ENCODE data around the gene DAAM1. TPM values are rescaled to one million over a fixed set of nuclear protein-coding genes. Genes with fewer than 3 reads are reported as not detected.

DAAM1 gene
- total RNA-seq, 1 donor from 2014 or later: 14.6 TPM

DNA sequence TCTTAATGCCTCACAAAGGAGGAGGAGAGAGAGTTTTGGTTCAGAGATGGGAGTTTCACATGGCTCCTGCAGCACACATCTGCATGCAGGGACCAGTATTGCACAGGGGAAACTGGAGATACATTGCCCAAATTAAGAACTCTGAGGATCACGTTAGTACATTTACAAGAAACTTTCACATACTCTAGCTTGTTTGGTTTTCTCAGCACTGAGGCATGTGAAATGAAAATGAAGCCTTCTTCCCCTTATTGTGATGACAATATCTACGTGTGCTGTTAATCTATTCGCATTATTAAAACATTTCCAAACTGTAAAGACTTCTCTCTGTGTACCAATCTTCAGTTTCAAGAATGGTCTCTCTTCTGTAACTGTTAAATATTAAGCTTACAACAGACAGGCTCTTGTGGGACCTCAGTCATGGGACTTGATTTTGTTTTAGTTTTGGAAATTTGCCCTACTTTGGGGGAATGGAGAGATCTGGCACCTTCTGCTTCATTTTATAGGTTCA, 124.7 kb downstream of the DAAM1 start:
- intact Hi-C loops (cut with micrococcal nuclease): no loop called here

GRCh38 chr14:59313658-59314608, 125.5 kb downstream of the DAAM1 start:
- intact Hi-C loops (cut with micrococcal nuclease): no loop called here

GRCh38 chr14:59314953-59315599, 126.6 kb downstream of the DAAM1 start:
- intact Hi-C loops (cut with micrococcal nuclease): no loop called here

- intact Hi-C loops (cut with micrococcal nuclease): no loop called here
These were observed 127.8 kb downstream of the DAAM1 start for GRCh38 chr14:59316151-59316830.

DNA sequence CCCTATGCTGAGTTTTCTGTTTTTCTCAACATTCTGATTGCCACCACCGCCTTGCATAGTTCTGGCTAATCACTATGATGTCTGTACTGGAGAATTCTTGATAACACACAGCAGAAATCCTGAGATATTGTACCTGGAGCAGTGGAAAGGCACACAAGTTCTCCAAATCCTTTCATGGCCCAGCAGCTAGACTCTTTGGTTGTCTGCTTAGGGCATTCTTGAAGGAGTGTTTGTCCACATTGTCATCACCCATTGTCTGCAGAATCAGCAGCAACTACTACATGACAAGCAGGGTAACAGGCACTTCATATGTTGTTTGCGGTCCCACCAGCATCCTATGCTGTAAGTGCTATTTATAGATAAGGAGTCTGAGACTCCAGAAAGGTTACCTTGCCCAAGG, 128.9 kb downstream of the DAAM1 start:
- intact Hi-C loops (cut with micrococcal nuclease): no loop called here

DNA sequence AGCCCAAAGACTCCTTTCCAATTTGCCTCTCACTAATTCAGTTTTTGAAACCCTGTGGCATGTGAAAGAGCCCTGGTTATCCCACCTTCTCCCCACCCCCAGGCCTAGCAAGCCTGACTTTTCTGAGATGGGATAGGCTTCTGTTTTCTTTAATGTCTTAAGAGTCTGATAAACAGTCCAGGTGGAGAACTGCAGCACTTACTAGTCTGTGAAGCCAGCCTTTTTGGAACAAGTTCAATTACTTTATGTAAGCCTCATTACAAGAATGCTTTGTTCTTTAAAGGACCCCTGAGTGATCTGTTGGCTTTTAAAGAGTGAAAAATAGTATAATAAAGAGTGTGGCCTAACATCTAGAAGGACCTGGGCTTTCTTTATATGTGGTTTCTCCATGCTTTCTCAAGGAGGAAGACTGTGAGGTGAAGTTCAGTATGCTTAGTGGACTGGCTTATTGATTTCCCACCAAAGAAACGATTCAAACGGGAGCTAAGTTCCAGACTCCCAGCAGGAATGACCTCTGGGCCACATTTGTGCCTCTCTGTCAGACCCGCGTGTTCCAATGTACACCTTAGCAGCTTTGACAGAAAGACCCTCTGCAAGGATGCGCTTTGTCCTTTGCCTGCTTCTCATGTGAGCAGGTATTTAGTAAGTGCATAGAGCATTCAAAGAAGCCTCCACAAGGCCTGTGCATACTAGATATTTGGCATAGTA, 129.5 kb downstream of the DAAM1 start:
- intact Hi-C loops (cut with micrococcal nuclease): no loop called here

DNA sequence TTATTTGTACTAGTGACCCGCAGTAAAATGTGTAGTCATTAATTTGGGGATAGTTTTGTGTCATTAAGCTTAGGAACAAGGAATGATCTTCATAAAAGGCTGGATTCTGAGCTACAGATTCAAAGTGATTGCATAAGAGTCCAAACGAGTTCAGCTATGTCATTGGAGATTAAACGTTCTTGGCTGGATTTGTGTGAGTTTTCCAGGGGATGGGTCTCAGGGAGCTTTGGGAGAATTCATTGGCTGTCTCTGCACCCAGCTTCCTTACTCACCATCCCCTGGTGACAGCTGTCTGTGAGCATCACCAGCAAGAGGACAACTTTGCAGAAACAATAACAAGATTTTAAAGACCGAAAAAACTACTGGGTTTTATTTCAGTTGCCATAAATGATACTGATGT, 130.4 kb downstream of the DAAM1 start:
- intact Hi-C loops (cut with micrococcal nuclease): no loop called here

DNA sequence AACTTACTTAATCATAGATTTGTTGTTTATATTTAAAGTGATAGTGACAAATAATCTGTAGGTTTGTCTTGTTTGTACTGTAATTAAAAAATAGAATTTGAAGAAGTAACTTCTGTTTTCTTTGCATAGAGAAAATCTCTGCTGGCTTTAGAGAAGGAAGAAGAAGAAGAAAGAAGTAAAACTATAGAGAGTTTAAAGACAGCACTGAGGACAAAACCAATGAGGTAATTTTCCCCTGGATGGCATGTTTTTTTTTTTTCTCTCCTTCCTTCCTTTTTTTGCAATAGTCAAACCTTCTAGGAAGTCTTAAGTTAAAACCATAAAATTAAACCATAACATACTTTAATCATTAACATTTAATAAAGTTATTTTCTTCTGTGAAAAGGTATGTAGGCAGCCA, 131.9 kb downstream of the DAAM1 start:
- intact Hi-C loops (cut with micrococcal nuclease): no loop called here

DNA sequence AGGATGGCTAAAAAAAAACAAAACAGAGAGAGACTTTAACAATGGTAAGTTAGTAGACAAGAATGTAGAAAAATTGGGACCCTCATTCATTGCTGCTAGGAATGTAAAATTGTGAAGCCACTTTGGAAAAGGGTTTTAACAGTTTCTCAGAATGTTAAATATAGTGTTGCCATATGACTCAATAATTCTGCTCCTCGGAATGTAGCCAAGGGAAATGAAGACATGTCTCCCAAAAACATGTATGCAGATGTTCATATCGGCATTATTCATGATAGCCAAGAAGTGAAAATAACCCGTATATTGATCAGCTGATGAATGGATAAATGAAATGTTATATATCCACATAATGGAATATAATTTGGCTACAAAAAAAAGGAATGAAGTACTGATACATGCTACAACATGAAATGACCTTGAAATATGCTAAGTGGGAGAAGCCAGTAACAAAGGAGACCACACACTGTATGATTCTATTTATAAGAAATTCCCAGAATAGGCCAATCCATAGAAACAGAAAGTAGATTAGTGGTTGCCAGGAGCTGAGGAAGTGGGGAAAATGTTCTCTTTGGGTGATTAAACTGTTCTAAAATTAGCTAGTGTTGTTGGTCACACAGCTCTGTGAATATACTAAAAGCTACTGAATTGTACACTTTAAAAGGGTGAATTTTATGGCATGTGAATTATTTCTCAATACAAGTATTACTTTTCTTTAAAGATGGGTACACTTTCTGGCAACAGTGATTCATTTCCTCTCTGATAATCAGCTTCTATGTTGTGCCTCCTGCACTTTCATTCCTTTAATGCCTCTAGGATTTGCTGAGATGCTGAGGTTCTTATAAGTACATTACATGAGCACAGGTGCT, 132.5 kb downstream of the DAAM1 start:
- intact Hi-C loops (cut with micrococcal nuclease): no loop called here

GRCh38 chr14:59321626-59321949, 133.1 kb downstream of the DAAM1 start:
- intact Hi-C loops (cut with micrococcal nuclease): no loop called here

DNA sequence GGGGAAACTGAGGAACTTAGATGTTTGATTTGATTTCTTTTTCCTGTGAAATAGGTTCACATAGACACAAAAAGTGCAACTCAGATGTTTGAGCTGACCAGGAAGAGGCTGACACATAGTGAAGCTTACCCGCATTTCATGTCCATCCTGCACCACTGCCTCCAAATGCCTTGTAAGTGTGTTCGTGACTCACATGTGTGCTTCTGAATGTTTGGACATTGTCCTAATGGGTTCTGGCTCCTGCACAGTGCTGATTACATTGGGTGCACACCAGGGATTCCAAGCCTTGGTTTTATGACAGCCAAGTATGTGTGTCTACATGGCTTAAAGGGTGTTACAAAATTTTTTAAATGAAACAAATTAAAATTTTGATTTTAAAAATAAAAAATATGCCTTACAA, 137.4 kb downstream of the DAAM1 start:
- intact Hi-C loops (cut with micrococcal nuclease): no loop called here

GRCh38 chr14:59328454-59328853, 140.0 kb downstream of the DAAM1 start:
- intact Hi-C loops (cut with micrococcal nuclease): no loop called here

GRCh38 chr14:59330455-59330854, 142.0 kb downstream of the DAAM1 start:
- intact Hi-C loops (cut with micrococcal nuclease): no loop called here

DNA sequence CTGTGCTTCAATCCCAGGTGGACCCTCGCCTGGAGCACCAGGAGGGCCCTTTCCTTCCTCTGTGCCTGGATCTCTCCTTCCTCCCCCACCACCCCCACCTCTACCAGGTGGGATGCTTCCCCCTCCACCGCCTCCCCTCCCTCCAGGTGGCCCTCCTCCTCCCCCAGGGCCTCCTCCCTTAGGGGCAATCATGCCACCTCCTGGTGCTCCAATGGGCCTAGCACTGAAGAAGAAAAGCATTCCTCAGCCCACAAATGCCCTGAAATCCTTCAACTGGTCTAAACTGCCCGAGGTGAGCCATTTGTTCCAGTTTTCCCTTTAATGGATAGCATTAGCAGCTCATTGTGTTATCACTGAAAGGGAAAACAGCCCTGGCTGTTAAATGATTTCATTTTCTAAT, 142.8 kb downstream of the DAAM1 start:
- intact Hi-C loops (cut with micrococcal nuclease): no loop called here

DNA sequence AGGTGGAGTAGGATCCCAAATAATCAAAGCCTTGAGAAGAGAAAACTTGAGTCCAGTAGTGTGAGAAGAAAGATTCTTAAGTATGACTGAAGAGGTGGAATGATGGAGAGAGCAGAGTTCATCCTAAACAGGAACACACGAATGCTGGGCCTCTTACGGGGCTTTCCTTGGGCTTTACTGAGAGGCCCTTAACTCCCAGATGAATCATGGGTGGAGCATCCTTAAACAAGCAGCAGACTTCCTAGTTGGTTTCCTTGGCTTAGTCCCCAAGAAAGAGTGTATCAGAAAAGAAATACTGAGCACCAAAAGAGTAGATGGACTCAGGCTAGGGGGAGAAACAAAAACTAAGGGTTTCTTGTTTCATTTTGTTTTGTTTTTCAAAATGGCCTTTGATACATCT, 144.3 kb downstream of the DAAM1 start:
- intact Hi-C loops (cut with micrococcal nuclease): no loop called here

DNA sequence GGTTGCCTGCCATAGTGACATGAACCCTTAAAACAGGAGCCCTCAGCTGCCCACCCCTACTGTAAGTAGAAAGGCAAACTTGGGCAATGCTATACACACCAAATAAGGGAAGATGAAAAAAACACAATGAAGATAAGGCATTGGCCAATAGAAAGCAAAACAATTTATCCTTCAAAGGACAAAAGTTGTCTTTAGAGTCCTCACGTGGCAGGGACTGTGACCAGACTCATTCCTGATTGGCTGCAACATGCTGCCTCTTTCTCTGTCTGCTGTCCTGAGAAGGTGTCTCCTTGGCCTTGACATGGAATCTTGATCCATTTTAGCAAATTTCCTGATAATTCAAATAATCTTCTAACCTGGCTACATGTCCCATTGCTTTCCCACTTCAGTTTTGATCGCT, 144.8 kb downstream of the DAAM1 start:
- intact Hi-C loops (cut with micrococcal nuclease): no loop called here

DNA sequence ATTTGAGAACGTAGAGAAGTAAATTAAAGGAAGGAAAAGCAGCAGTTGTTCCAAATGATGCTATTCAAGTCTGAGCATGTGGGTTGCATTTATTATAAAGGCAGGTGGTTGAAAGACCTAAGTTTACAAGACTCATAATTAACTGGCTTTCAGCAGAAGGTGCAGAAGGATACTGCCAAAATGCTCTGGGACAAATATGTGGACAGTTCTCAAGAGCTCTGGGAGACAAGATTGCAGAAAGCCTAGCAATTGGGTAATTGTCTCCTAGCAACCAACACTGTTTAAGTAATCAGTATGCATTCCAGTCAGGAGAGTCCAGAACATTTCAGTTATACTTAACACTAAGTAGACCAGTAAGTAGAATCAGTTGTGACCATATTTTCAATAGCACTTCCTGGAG, 145.2 kb downstream of the DAAM1 start:
- intact Hi-C loops (cut with micrococcal nuclease): no loop called here

DNA sequence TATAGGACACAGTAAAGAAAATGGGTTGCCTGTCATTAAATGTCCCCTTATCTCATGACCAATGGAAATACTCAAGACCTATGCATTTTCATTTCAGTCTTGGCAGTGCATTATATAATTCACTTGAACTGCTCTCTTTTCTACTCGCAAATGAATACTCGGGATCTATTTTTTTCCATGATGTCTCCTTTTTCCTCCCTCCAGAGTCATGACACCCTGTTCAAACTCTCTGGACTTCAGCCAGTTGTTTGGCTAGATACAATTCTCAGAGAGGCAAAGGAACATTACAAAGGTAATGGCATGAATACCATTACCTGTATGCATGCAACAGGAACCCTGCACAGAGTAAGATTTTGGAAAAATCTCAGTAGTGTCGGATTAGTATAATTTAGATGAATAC, 145.8 kb downstream of the DAAM1 start:
- intact Hi-C loops (cut with micrococcal nuclease): no loop called here

GRCh38 chr14:59336098-59336497, 147.6 kb downstream of the DAAM1 start:
- intact Hi-C loops (cut with micrococcal nuclease): no loop called here

DNA sequence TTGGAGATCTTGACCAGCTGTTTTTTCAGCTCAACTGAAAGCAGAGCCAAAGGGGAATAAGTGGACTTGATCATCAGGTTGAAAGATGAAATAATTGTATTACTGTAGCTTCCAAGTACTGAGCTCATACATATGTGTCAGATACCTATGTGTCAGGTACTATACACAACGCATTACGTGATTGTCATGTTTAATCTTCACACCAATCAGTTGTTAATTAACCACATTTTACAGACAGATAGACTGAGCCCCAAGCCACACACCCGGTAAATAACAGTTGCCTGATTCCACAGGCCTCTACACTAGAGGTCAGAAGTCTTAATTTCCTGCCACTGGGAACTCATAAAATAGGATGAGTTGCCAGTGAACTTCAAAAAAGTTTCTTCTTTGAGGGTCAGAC, 148.2 kb downstream of the DAAM1 start:
- intact Hi-C loops (cut with micrococcal nuclease): no loop called here
